Endothelial cell of umbilical vein (primary cell): Measurements from ENCODE around the gene XIRP2. TPM values are rescaled to one million over a fixed set of nuclear protein-coding genes. Genes with fewer than 3 reads are reported as not detected.

Experiments used
- BruUV-seq: library from RNA; stranded (reverse); fragments of 400-500 nt; replicated peaks from 2 replicates; lab custom pipeline; 2021; lab: Mats Ljungman, UMichigan
- CTCF ChIA-PET: fragments of 300-600, 350-600 bp; sonication (Branson Sonifier 250); formaldehyde crosslinking; loops from one replicate; lab custom pipeline; 2021; ENCODE audit warnings: antibody characterized with exemption, inconsistent platforms; lab: Charles Lee
- POLR2A ChIA-PET: fragments of 300-600, 350-600 bp; sonication (Branson Sonifier 250); formaldehyde crosslinking; loops from one replicate; lab custom pipeline; 2021; ENCODE audit warnings: antibody characterized with exemption, inconsistent platforms; lab: Charles Lee
- DNase-seq: peaks from one replicate; pipeline ENCODE4 v3.0.0-alpha.2; 2011; ENCODE audit warnings: low read depth, low spot score
- FAIRE-seq: peaks from 2 replicates; lab custom pipeline; 2011; peaks lifted over from hg19 to GRCh38; lab: Jason Lieb, UNC
- H2AFZ ChIP-seq: 2 replicates; pipeline ENCODE4 v1.6.0; 2012; ENCODE audit warnings: low read depth, low read length, control low read depth, inconsistent platforms
- H3K27ac ChIP-seq: 2 replicates; pipeline ENCODE4 v1.5.1; 2011; ENCODE audit warnings: low read depth, mild to moderate bottlenecking, control low read depth, low read length, moderate library complexity; ENCODE audit not compliant: insufficient read depth
- H3K27me3 ChIP-seq, 2 experiments: 2 replicates each; pipeline versions ENCODE4 v1.6.0 to v1.6.1; 2011; ENCODE audit warnings: low read length in 2 of 2, mixed read lengths in 1 of 2; ENCODE audit not compliant: control insufficient read depth in 2 of 2, insufficient read depth in 2 of 2
- H3K36me3 ChIP-seq, 2 experiments: 2 replicates in 1 of 2; 3 replicates in 1 of 2; pipeline ENCODE4 v1.5.1; 2011; ENCODE audit warnings: low read length in 2 of 2, mild to moderate bottlenecking in 1 of 2, moderate library complexity in 1 of 2; ENCODE audit not compliant: control insufficient read depth in 2 of 2, insufficient read depth in 2 of 2; ENCODE audit errors: extremely low read depth in 1 of 2
- H3K4me1 ChIP-seq: 3 replicates; pipeline ENCODE4 v1.5.1; 2011; ENCODE audit warnings: mild to moderate bottlenecking, low read length; ENCODE audit not compliant: control insufficient read depth, insufficient read depth; ENCODE audit errors: extremely low read depth
- H3K4me2 ChIP-seq: 2 replicates; pipeline ENCODE4 v1.6.1; 2011; ENCODE audit warnings: low read length, control low read depth, mixed read lengths; ENCODE audit not compliant: insufficient read depth
- H3K4me3 ChIP-seq, 3 experiments: fragments of 200-600 bp in 1 of 3; sonication (generic), shearing (Covaris generic) in 1 of 3; replicated peaks in 1 of 3; 2 replicates each; pipeline ENCODE4 v1.5.1; 2011 to 2016; ENCODE audit warnings: control low read depth in 3 of 3, low read length in 3 of 3, mild to moderate bottlenecking in 2 of 3, inconsistent platforms in 1 of 3, low read depth in 1 of 3, moderate library complexity in 1 of 3; ENCODE audit not compliant: insufficient read depth in 1 of 3
- H3K79me2 ChIP-seq: 2 replicates; pipeline ENCODE4 v1.6.0; 2012; ENCODE audit warnings: low read length, inconsistent platforms; ENCODE audit not compliant: control insufficient read depth, insufficient read depth
- H3K9ac ChIP-seq: replicated peaks from 2 replicates; pipeline ENCODE3; 2011; ENCODE audit warnings: low read length, control low read depth; ENCODE audit not compliant: insufficient read depth; ENCODE audit errors: extremely low read depth
- H3K9me1 ChIP-seq: replicated peaks from 3 replicates; pipeline ENCODE4 v1.6.0; 2011; ENCODE audit warnings: mild to moderate bottlenecking, low read length; ENCODE audit not compliant: control insufficient read depth, insufficient read depth; ENCODE audit errors: extremely low read depth
- H3K9me3 ChIP-seq: replicated peaks from 2 replicates; pipeline ENCODE4 v1.5.1; 2012; ENCODE audit warnings: low read length, inconsistent platforms; ENCODE audit not compliant: control insufficient read depth, insufficient read depth
- H4K20me1 ChIP-seq: replicated peaks from 2 replicates; pipeline ENCODE3; 2011; ENCODE audit warnings: mild to moderate bottlenecking, low read length; ENCODE audit not compliant: control insufficient read depth, insufficient read depth; ENCODE audit errors: extremely low read depth
- FOS ChIP-seq: IDR thresholded peaks from 2 replicates; pipeline ENCODE4 v1.6.1; 2011; ENCODE audit warnings: mild to moderate bottlenecking, low read length, moderate library complexity, borderline replicate concordance; ENCODE audit not compliant: insufficient read depth
- GATA2 ChIP-seq: IDR thresholded peaks from 2 replicates; pipeline ENCODE4 v1.7.0; 2011; ENCODE audit warnings: low read depth, mild to moderate bottlenecking, moderate library complexity, mixed read lengths, low read length; ENCODE audit not compliant: insufficient read length, insufficient read depth
- JUN ChIP-seq: IDR thresholded peaks from 2 replicates; pipeline ENCODE4 v1.6.1; 2011; ENCODE audit warnings: borderline replicate concordance, low read depth; ENCODE audit not compliant: insufficient read length, insufficient read depth
- MYC ChIP-seq: IDR thresholded peaks from one replicate; pipeline ENCODE4 v1.6.1; 2011; ENCODE audit warnings: mild to moderate bottlenecking, low read depth, low read length
- POLR2A ChIP-seq: IDR thresholded peaks from 2 replicates; pipeline ENCODE4 v1.6.1; 2012; ENCODE audit warnings: low read depth, mild to moderate bottlenecking, control low read depth, low read length
- POLR2AphosphoS5 ChIP-seq: IDR thresholded peaks from 2 replicates; pipeline ENCODE4 v1.6.1; 2012; ENCODE audit warnings: low read depth, mild to moderate bottlenecking, control low read depth, low read length, moderate library complexity; ENCODE audit not compliant: insufficient read depth
- dilution Hi-C: fragments of 300-500 bp; cut with MboI; formaldehyde crosslinking; loops from one replicate; pipeline ENCODE4 v1.15.0; 2019; ENCODE audit warnings: low sequenced_read_pairs; ENCODE audit not compliant: extremely low pct_ligation_motif_present
- intact Hi-C: fragments of 100-400 bp; cut with micrococcal nuclease; formaldehyde crosslinking; loops from one replicate; pipeline ENCODE4 v1.10.0; 2022
- polyA plus RNA-seq, 4 experiments: library from polyadenylated mRNA; depleted of rRNA in 3 of 4; stranded (reverse) in 3 of 4; unstranded in 1 of 4; fragments of >200 nt; gene quantifications; 2 replicates each; pipeline versions ENCODE4 v1.2.1 to v1.2.3, GENCODE V29; 2011 to 2012; ENCODE audit warnings: missing spikeins in 1 of 4
- total RNA-seq: library from RNA; stranded (reverse); gene quantifications from 2 replicates; pipeline ENCODE4 v1.2.3, GENCODE V29; 2021
- TF ChIP-seq, protein P1 (sequence below), 2 donors: IDR thresholded peaks; 1 replicate in 1 of 2; 2 replicates in 1 of 2; pipeline ENCODE4 v1.5.1; 2011; ENCODE audit warnings: low read length in 2 of 2, mild to moderate bottlenecking in 2 of 2, moderate library complexity in 2 of 2, control low read depth in 1 of 2, inconsistent platforms in 1 of 2, low read depth in 1 of 2; ENCODE audit not compliant: insufficient read depth in 1 of 2; ENCODE audit errors: extremely low read depth in 1 of 2

XIRP2 gene
- total and polyA plus RNA-seq, 2 donors (not counting 3 experiments of a cell fraction or from before 2014, with no cell fraction given): 0.08 to 0.66 TPM

DNA sequence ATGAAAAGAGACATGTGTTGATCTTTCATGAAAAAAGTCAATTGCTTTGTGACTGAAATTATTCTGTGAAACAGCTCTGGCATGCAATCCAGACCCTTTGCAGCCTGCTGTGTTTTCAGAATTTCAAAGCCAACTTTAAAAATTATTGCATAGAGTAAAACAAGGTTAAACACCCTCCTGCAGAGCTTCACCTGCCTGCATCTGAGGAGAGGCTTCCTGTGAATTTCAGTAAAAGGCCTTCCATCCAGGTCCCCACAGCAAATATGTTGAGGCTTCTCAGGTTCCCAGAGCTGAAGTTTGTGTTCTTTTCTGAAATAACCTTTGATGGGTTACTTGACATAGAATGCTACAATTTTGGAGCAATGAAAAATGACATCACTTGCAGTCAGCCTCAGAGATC lies 4.1 kb downstream of the XIRP2 start:
- Histone ChIP-seq H2AFZ (no peak overlapping the region), H4K20me1 (no peaks in the 10 kb centered on the region), H3K79me2 (no peaks in the 10 kb centered on the region), H3K4me2 (no peak overlapping the region), H3K27me3 (no peaks in the 10 kb centered on the region), H3K9ac (no peak overlapping the region), H3K9me1 (no peaks in the 10 kb centered on the region), H3K9me3 (no peaks in the 10 kb centered on the region), H3K4me3 (no peak overlapping the region), H3K36me3 (no peaks in the 10 kb centered on the region), H3K27ac (no peak overlapping the region), H3K4me1 (no peaks in the 10 kb centered on the region)
- ChIA-PET CTCF (no interaction called here), POLR2A (no interaction called here)
- TF ChIP-seq GATA2 (no peak), POLR2AphosphoS5 (no peak), MYC (no peak), JUN (no peak), FOS (no peak), POLR2A (no peak)
- TF ChIP-seq, protein P1, sequence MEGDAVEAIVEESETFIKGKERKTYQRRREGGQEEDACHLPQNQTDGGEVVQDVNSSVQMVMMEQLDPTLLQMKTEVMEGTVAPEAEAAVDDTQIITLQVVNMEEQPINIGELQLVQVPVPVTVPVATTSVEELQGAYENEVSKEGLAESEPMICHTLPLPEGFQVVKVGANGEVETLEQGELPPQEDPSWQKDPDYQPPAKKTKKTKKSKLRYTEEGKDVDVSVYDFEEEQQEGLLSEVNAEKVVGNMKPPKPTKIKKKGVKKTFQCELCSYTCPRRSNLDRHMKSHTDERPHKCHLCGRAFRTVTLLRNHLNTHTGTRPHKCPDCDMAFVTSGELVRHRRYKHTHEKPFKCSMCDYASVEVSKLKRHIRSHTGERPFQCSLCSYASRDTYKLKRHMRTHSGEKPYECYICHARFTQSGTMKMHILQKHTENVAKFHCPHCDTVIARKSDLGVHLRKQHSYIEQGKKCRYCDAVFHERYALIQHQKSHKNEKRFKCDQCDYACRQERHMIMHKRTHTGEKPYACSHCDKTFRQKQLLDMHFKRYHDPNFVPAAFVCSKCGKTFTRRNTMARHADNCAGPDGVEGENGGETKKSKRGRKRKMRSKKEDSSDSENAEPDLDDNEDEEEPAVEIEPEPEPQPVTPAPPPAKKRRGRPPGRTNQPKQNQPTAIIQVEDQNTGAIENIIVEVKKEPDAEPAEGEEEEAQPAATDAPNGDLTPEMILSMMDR (IDR thresholded peaks at IDR 0.05; ENCODE audit: extremely low read depth in 1 of 2, insufficient read depth in 1 of 2, low read depth in 1 of 2, low read length in 2 of 2): no peak
- intact Hi-C loops (no loop called here), dilution Hi-C loops (no loop called here)
- no TSS peak for BruUV-seq
- DNase-seq: no peak
- no peak for FAIRE-seq
